Measurements from ENCODE around the gene TOX2. TPM values are rescaled to one million over a fixed set of nuclear protein-coding genes. Genes with fewer than 3 reads are reported as not detected.

TOX2 gene
- total and polyA plus RNA-seq, 2 of the 8 experiments (the other 6 are each of a cell fraction or from before 2014, with no cell fraction given), result 1.8 to 3.4 TPM

- DNase-seq (ENCODE audit: low read depth in 1 of 2, low spot score in 2 of 2) (no peak), FAIRE-seq (no peak)
- Histone ChIP-seq H3K56ac (replicated peaks; ENCODE audit: insufficient read length, low read depth, low read length) (no peak overlapping the region), H3K23ac (ENCODE audit: insufficient read length) (no peak overlapping the region), H4K20me1 (replicated peaks in 1 of 2; ENCODE audit: control insufficient read depth in 1 of 2, insufficient read depth in 2 of 2, low read length in 2 of 2) (no peaks in the 10 kb centered on the region), H3K9me3 (ENCODE audit: insufficient read depth in 2 of 2, low read depth in 1 of 2, low read length in 1 of 2) (no peaks in the 10 kb centered on the region), H4K5ac (ENCODE audit: insufficient read length, low read depth, low read length) (no peak overlapping the region), H3K4me2 (ENCODE audit: insufficient read depth in 1 of 2, low read depth in 2 of 2, low read length in 2 of 2) (no peak overlapping the region), H2BK12ac (ENCODE audit: low read depth, low read length) (no peak overlapping the region), H3K4me1 (replicated peaks in 1 of 4; ENCODE audit: control insufficient read depth in 3 of 4, insufficient read depth in 4 of 4, low read length in 3 of 4) (peaks cover 0 to 11% (median 3%) of the 10 kb centered on the region in 4 experiments; a peak in 2 of 7 replicates), H2BK120ac (replicated peaks; ENCODE audit: low read depth, low read length) (no peak overlapping the region), H4K91ac (replicated peaks; ENCODE audit: insufficient read length, low read length) (no peak overlapping the region), H2BK20ac (ENCODE audit: low read length) (no peak overlapping the region), H3K79me2 (ENCODE audit: control insufficient read depth in 1 of 2, insufficient read depth in 2 of 2, low read length in 2 of 2) (no peaks in the 10 kb centered on the region), H2BK15ac (ENCODE audit: low read length) (no peak overlapping the region), H3K79me1 (ENCODE audit: low read depth, low read length) (no peaks in the 10 kb centered on the region), H3K27ac (ENCODE audit: low read depth, low read length) (no peak overlapping the region), H3K14ac (ENCODE audit: insufficient read length) (no peak overlapping the region), H3K23me2 (ENCODE audit: low read depth, low read length) (no peaks in the 10 kb centered on the region), H3K36me3 (ENCODE audit: control insufficient read depth in 2 of 4, insufficient read depth in 4 of 4, low read length in 3 of 4) (no peaks in the 10 kb centered on the region), H2BK5ac (ENCODE audit: low read depth, low read length) (no peak overlapping the region), H2AK5ac (ENCODE audit: low read depth, low read length) (no peak overlapping the region), H3K27me3 (replicated peaks in 1 of 4; ENCODE audit: control insufficient read depth in 3 of 4, extremely low read depth in 1 of 4, insufficient read depth in 3 of 4, low read length in 3 of 4) (no peaks in the 10 kb centered on the region), H3K4me3 (ENCODE audit: extremely low read depth in 1 of 4, insufficient read depth in 2 of 4, low read depth in 3 of 4, low read length in 4 of 4) (no peak overlapping the region), H3K4ac (replicated peaks; ENCODE audit: insufficient read length, low read depth, low read length) (no peak overlapping the region), H3K9ac (replicated peaks in 1 of 4; ENCODE audit: extremely low read depth in 1 of 4, low read depth in 3 of 4, low read length in 3 of 4) (no peak overlapping the region), H2AFZ (ENCODE audit: low read length) (no peak overlapping the region), H4K8ac (ENCODE audit: extremely low read depth, insufficient read depth, low read length) (no peak overlapping the region; the same call in 1 of the 2 replicates), H3K18ac (ENCODE audit: extremely low read depth, low read length) (no peak overlapping the region)
- TF ChIP-seq RXRA (IDR thresholded peaks at IDR 0.05; ENCODE audit: insufficient read depth, low read depth, low read length), result no peak
- no peak for TF ChIP-seq FOSL1 (IDR thresholded peaks at IDR 0.05; ENCODE audit: insufficient read depth, low read depth, low read length)
- TF ChIP-seq POLR2AphosphoS5 (IDR thresholded peaks at IDR 0.05; ENCODE audit: low read depth, low read length), result no peak
- no peak for TF ChIP-seq EZH2 (IDR thresholded peaks at IDR 0.05; ENCODE audit: low read depth, low read length, severe bottlenecking)
- TF ChIP-seq TBP (IDR thresholded peaks at IDR 0.05; ENCODE audit: low read depth, low read length), result no peak
- ChIA-PET POLR2A (ENCODE audit: partially characterized antibody) (no interaction called here), CTCF (ENCODE audit: partially characterized antibody) (interaction anchor here (0.7 kb wide), 1 partner anchor 388 kb away, joined by 4 read pairs; no protein-coding TSS in a partner anchor)
- WGBS, 2 experiments (ENCODE audit: extremely low coverage in 1 of 2, insufficient coverage in 1 of 2, insufficient read length in 1 of 2, insufficient replicate concordance in 2 of 2, low coverage in 1 of 2, low lambda C conversion rate in 2 of 2, missing lambda C conversion rate in 1 of 2), result 88% methylated on average over 2 of the region's 2 CpGs; no CpG with 5 or more reads in 1 of the 2 experiments
Observed at GRCh38 chr20:44022464-44022863, 107.8 kb downstream of the TOX2 start.

Measured in H1 (cell line).